SHP77 treated with DMSO at 0.1 percent for 48 hours (cell line): ENCODE results near the gene AURKB.
A peak's percentile ranks its signal among the peaks of the same experiment; 100 is the strongest.
"Not testable (repeated sequence)": the region's sequence is repeated elsewhere in the genome, so short reads cannot be mapped to it uniquely, and the experiment has no call there.

Source experiments
- DNase-seq: peaks from one replicate; lab custom pipeline; 2025; lab: John Stamatoyannopoulos, UW

AURKB gene

GRCh38 chr17:8209907-8210760 is at the start of gene AURKB:
Gene AURKB (minus strand): TSS chr17:8210575. CDS start chr17:8210224, 351 bp downstream.
- DNase-seq = peak; percentile 92

- no peak for DNase-seq
Observed at GRCh38 chr17:8257801-8258200, 47.4 kb upstream of the AURKB start.

- DNase-seq = no peak
Observed at GRCh38 chr17:8256691-8257090, 46.3 kb upstream of the AURKB start.

GRCh38 chr17:8256291-8256690 is 45.9 kb upstream of the AURKB start:
- DNase-seq = no peak

GRCh38 chr17:8255499-8255898 is 45.1 kb upstream of the AURKB start:
- DNase-seq = no peak

GRCh38 chr17:8254881-8255280 is 44.5 kb upstream of the AURKB start:
- no peak for DNase-seq

- peak; percentile 8 for DNase-seq
Observed at GRCh38 chr17:8253801-8254200, 43.4 kb upstream of the AURKB start.

- DNase-seq = not testable (repeated sequence)
Observed at GRCh38 chr17:8251411-8251810, 41.0 kb upstream of the AURKB start.

- no peak for DNase-seq
Observed at GRCh38 chr17:8249621-8250500, 39.5 kb upstream of the AURKB start.

- DNase-seq = peak; percentile 87
Observed at GRCh38 chr17:8248751-8249607, 38.6 kb upstream of the AURKB start, which contains the start of gene PFAS. Gene PFAS (plus strand): TSS chr17:8249289. CDS start chr17:8253938, 4,649 bp downstream.

- DNase-seq = no peak
Observed at GRCh38 chr17:8244768-8245167, 34.4 kb upstream of the AURKB start.

- DNase-seq = no peak
Observed at GRCh38 chr17:8243827-8244226, 33.5 kb upstream of the AURKB start.

GRCh38 chr17:8237886-8238285 is 27.5 kb upstream of the AURKB start:
- no peak for DNase-seq

- peak; percentile 86 for DNase-seq
Observed at GRCh38 chr17:8237175-8237574, 26.8 kb upstream of the AURKB start.

GRCh38 chr17:8235676-8236075 is 25.3 kb upstream of the AURKB start:
- no peak for DNase-seq

GRCh38 chr17:8234361-8235270 is 24.2 kb upstream of the AURKB start:
- DNase-seq = no peak

GRCh38 chr17:8231701-8232100 is 21.3 kb upstream of the AURKB start:
- no peak for DNase-seq

- DNase-seq = no peak
Observed at GRCh38 chr17:8227238-8227581, 16.8 kb upstream of the AURKB start.

GRCh38 chr17:8226536-8227237 is 16.3 kb upstream of the AURKB start:
- no peak for DNase-seq

GRCh38 chr17:8225813-8226535 is 15.6 kb upstream of the AURKB start:
- DNase-seq = no peak
